H1 (cell line): Measurements from ENCODE around the gene SND1.

Experiments
- BRCA1 ChIP-seq: IDR thresholded peaks from 2 replicates; pipeline ENCODE4 v1.6.1; 2012; ENCODE audit warnings: low read depth, low read length, improper control_type of control experiment
- EP300 ChIP-seq, 2 experiments: IDR thresholded peaks; 1 replicate in 1 of 2; 2 replicates in 1 of 2; pipeline ENCODE4 v1.6.1; 2011 to 2012; ENCODE audit warnings: low read depth in 2 of 2, low read length in 2 of 2, mild to moderate bottlenecking in 2 of 2, borderline replicate concordance in 1 of 2, inconsistent platforms in 1 of 2, moderate library complexity in 1 of 2
- EZH2 ChIP-seq: fragments of 200-600 bp; sonication (generic); IDR thresholded peaks from 2 replicates; pipeline ENCODE4 v1.7.1; 2012; ENCODE audit warnings: low read depth, mild to moderate bottlenecking, moderate library complexity, low read length, inconsistent platforms; ENCODE audit not compliant: severe bottlenecking
- JUND ChIP-seq: IDR thresholded peaks from 2 replicates; pipeline ENCODE4 v1.6.1; 2011; ENCODE audit warnings: mild to moderate bottlenecking, improper control_type of control experiment, low read length
- KDM1A ChIP-seq: fragments of 200-600, 300-600 bp; sonication (generic); IDR thresholded peaks from 2 replicates; pipeline ENCODE4 v1.7.1; 2016; ENCODE audit warnings: mild to moderate bottlenecking, low read length, borderline replicate concordance
- MAX ChIP-seq: IDR thresholded peaks from 2 replicates; pipeline ENCODE4 v1.6.1; 2012; ENCODE audit warnings: inconsistent platforms
- POLR2A ChIP-seq, 2 experiments: IDR thresholded peaks; 1 replicate in 1 of 2; 2 replicates in 1 of 2; pipeline ENCODE4 v1.6.1; 2011; ENCODE audit warnings: low read depth in 2 of 2, low read length in 2 of 2, mild to moderate bottlenecking in 2 of 2; ENCODE audit errors: control extremely low read depth in 1 of 2
- POLR2AphosphoS5 ChIP-seq: IDR thresholded peaks from 2 replicates; pipeline ENCODE4 v1.6.1; 2011; ENCODE audit warnings: low read depth, low read length
- POU5F1 ChIP-seq: IDR thresholded peaks from 2 replicates; pipeline ENCODE4 v1.6.1; 2011; ENCODE audit warnings: low read depth, mild to moderate bottlenecking, low read length, moderate library complexity
- RAD21 ChIP-seq, 2 experiments: IDR thresholded peaks in 1 of 2; conservative IDR thresholded peaks in 1 of 2; 2 replicates each; pipeline ENCODE4 v1.6.1; 2011; ENCODE audit warnings: low read depth in 2 of 2, low read length in 2 of 2, improper control_type of control experiment in 1 of 2, inconsistent platforms in 1 of 2, mild to moderate bottlenecking in 1 of 2, moderate library complexity in 1 of 2
- TEAD4 ChIP-seq: IDR thresholded peaks from 2 replicates; pipeline ENCODE4 v1.6.1; 2012; ENCODE audit warnings: low read depth, low read length, inconsistent platforms, mixed read lengths
- ZNF274 ChIP-seq: IDR thresholded peaks from 2 replicates; pipeline ENCODE4 v1.7.0; 2012; ENCODE audit warnings: low read length, borderline replicate concordance; ENCODE audit errors: extremely low read depth
- TF ChIP-seq, protein P1 (sequence below): IDR thresholded peaks from 2 replicates; pipeline ENCODE4 v1.6.1; 2012; ENCODE audit warnings: inconsistent platforms
- TF ChIP-seq, protein P2 (sequence below), 3 experiments: IDR thresholded peaks; 1 replicate in 2 of 3; 2 replicates in 1 of 3; pipeline versions ENCODE4 v1.5.1 to v1.6.1; 2011; ENCODE audit warnings: low read length in 3 of 3, mild to moderate bottlenecking in 3 of 3, inconsistent platforms in 2 of 3, low read depth in 1 of 3, moderate library complexity in 1 of 3; ENCODE audit not compliant: insufficient read depth in 1 of 3; ENCODE audit errors: control extremely low read depth in 1 of 3

GRCh38 chr7:128069373-128070364 is 417.7 kb downstream of the SND1 start:
- TF ChIP-seq RAD21 (IDR thresholded peaks at IDR 0.05 in 1 of 2, conservative IDR thresholded peaks at IDR 0.05 in 1 of 2; ENCODE audit: low read depth in 2 of 2, low read length in 2 of 2) = no peak
- no peak for TF ChIP-seq BRCA1
- TF ChIP-seq, protein P1, sequence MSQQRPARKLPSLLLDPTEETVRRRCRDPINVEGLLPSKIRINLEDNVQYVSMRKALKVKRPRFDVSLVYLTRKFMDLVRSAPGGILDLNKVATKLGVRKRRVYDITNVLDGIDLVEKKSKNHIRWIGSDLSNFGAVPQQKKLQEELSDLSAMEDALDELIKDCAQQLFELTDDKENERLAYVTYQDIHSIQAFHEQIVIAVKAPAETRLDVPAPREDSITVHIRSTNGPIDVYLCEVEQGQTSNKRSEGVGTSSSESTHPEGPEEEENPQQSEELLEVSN = no peak
- TF ChIP-seq, protein P2, sequence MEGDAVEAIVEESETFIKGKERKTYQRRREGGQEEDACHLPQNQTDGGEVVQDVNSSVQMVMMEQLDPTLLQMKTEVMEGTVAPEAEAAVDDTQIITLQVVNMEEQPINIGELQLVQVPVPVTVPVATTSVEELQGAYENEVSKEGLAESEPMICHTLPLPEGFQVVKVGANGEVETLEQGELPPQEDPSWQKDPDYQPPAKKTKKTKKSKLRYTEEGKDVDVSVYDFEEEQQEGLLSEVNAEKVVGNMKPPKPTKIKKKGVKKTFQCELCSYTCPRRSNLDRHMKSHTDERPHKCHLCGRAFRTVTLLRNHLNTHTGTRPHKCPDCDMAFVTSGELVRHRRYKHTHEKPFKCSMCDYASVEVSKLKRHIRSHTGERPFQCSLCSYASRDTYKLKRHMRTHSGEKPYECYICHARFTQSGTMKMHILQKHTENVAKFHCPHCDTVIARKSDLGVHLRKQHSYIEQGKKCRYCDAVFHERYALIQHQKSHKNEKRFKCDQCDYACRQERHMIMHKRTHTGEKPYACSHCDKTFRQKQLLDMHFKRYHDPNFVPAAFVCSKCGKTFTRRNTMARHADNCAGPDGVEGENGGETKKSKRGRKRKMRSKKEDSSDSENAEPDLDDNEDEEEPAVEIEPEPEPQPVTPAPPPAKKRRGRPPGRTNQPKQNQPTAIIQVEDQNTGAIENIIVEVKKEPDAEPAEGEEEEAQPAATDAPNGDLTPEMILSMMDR (IDR thresholded peaks at IDR 0.05; ENCODE audit: control extremely low read depth in 1 of 3, insufficient read depth in 1 of 3, low read depth in 1 of 3, low read length in 3 of 3) = no peak
- TF ChIP-seq TEAD4 = no peak
- no peak for TF ChIP-seq ZNF274
- no peak for TF ChIP-seq MAX
- TF ChIP-seq POLR2A (IDR thresholded peaks at IDR 0.05; ENCODE audit: control extremely low read depth in 1 of 2, low read depth in 2 of 2, low read length in 2 of 2) = no peak
- TF ChIP-seq KDM1A = no peak
- TF ChIP-seq POLR2AphosphoS5 = no peak
- no peak for TF ChIP-seq EP300 (IDR thresholded peaks at IDR 0.05; ENCODE audit: borderline replicate concordance in 1 of 2, low read depth in 2 of 2, low read length in 2 of 2)
- TF ChIP-seq POU5F1 = no peak
- TF ChIP-seq EZH2 = no peak
- TF ChIP-seq JUND = no peak
